ENCODE measurements around the gene ITPR3. TPM values are rescaled to one million over a fixed set of nuclear protein-coding genes. Genes with fewer than 3 reads are reported as not detected.
"Not testable (repeated sequence)": the region's sequence is repeated elsewhere in the genome, so short reads cannot be mapped to it uniquely, and the experiment has no call there.

ITPR3 gene
- total RNA-seq, 2 donors from 2014 or later = 57.0 to 59.7 TPM

- ATAC-seq (replicated peaks) = no peak
- Mint-ChIP-seq H3K4me3 (no peak overlapping the region), H3K4me1 (peaks cover 5% of the 10 kb centered on the region), H3K36me3 (ENCODE audit: low read depth) (peaks cover 3% of the 10 kb centered on the region), H3K9me3 (no peaks in the 10 kb centered on the region), H3K27me3 (no peaks in the 10 kb centered on the region), H3K27ac (no peak overlapping the region)
Measured at GRCh38 chr6:33616913-33617312, 4.2 kb upstream of the ITPR3 start.

- peaks cover 14% of the 10 kb centered on the region for H3K4me1 Mint-ChIP-seq
Measured at GRCh38 chr6:33619166-33619840, 1.8 kb upstream of the ITPR3 start.

GRCh38 chr6:33620158-33620855, 815 bp upstream of the ITPR3 start:
- H3K4me1 Mint-ChIP-seq = peaks cover 21% of the 10 kb centered on the region

More at GRCh38 chr6:33619166-33619840, 1.8 kb upstream of the ITPR3 start:
- no peaks in the 10 kb centered on the region for H3K27me3 Mint-ChIP-seq
- H3K9me3 Mint-ChIP-seq = no peaks in the 10 kb centered on the region
- ATAC-seq (replicated peaks) = no peak
- peak overlapping the region; percentile 90 for H3K27ac Mint-ChIP-seq
- peak overlapping the region; percentile 96 for H3K4me3 Mint-ChIP-seq
- H3K36me3 Mint-ChIP-seq (ENCODE audit: low read depth) = peaks cover 27% of the 10 kb centered on the region

GRCh38 chr6:33621711-33622388, 728 bp downstream of the ITPR3 start:
- peak overlapping the region; percentile 87 for H3K27ac Mint-ChIP-seq
- peak overlapping the region; percentile 90 for H3K4me3 Mint-ChIP-seq

More at GRCh38 chr6:33620158-33620855, 815 bp upstream of the ITPR3 start:
- Mint-ChIP-seq H3K4me3 (peak overlapping the region; percentile 96), H3K36me3 (ENCODE audit: low read depth) (peaks cover 37% of the 10 kb centered on the region), H3K9me3 (no peaks in the 10 kb centered on the region), H3K27ac (peak overlapping the region; percentile 90), H3K27me3 (no peaks in the 10 kb centered on the region)
- ATAC-seq (replicated peaks) = no peak

GRCh38 chr6:33622456-33623431, 1.6 kb downstream of the ITPR3 start:
- peak overlapping the region; percentile 90 for H3K4me3 Mint-ChIP-seq
- peak overlapping the region; percentile 87 for H3K27ac Mint-ChIP-seq
- H3K4me1 Mint-ChIP-seq = peaks cover 21% of the 10 kb centered on the region
- no peak for ATAC-seq (replicated peaks)
- peaks cover 52% of the 10 kb centered on the region for H3K36me3 Mint-ChIP-seq (ENCODE audit: low read depth)
- no peaks in the 10 kb centered on the region for H3K27me3 Mint-ChIP-seq
- no peaks in the 10 kb centered on the region for H3K9me3 Mint-ChIP-seq

More at GRCh38 chr6:33621711-33622388, 728 bp downstream of the ITPR3 start:
- peaks cover 43% of the 10 kb centered on the region for H3K36me3 Mint-ChIP-seq (ENCODE audit: low read depth)
- H3K4me1 Mint-ChIP-seq = peaks cover 21% of the 10 kb centered on the region
- H3K27me3 Mint-ChIP-seq = no peaks in the 10 kb centered on the region
- peak; percentile 38 for ATAC-seq (replicated peaks)
- no peaks in the 10 kb centered on the region for H3K9me3 Mint-ChIP-seq

- Mint-ChIP-seq H3K4me1 (peaks cover 30% of the 10 kb centered on the region), H3K9me3 (no peaks in the 10 kb centered on the region), H3K4me3 (peak overlapping the region; percentile 90), H3K27ac (peak overlapping the region; percentile 87), H3K27me3 (no peaks in the 10 kb centered on the region), H3K36me3 (ENCODE audit: low read depth) (peaks cover 52% of the 10 kb centered on the region)
- ATAC-seq (replicated peaks) = no peak
Measured at GRCh38 chr6:33623895-33624381, 2.8 kb downstream of the ITPR3 start.

- H3K36me3 Mint-ChIP-seq (ENCODE audit: low read depth) = peaks cover 52% of the 10 kb centered on the region
- no peaks in the 10 kb centered on the region for H3K27me3 Mint-ChIP-seq
- peak overlapping the region; percentile 87 for H3K27ac Mint-ChIP-seq
- H3K4me3 Mint-ChIP-seq = no peak overlapping the region
- H3K9me3 Mint-ChIP-seq = no peaks in the 10 kb centered on the region
- ATAC-seq (replicated peaks) = no peak
- peaks cover 29% of the 10 kb centered on the region for H3K4me1 Mint-ChIP-seq
Measured at GRCh38 chr6:33624856-33625255, 3.7 kb downstream of the ITPR3 start.

GRCh38 chr6:33627876-33628275, 6.8 kb downstream of the ITPR3 start:
- no peaks in the 10 kb centered on the region for H3K9me3 Mint-ChIP-seq
- peaks cover 34% of the 10 kb centered on the region for H3K4me1 Mint-ChIP-seq
- no peak for ATAC-seq (replicated peaks)
- peaks cover 64% of the 10 kb centered on the region for H3K36me3 Mint-ChIP-seq (ENCODE audit: low read depth)
- H3K4me3 Mint-ChIP-seq = no peak overlapping the region
- no peak overlapping the region for H3K27ac Mint-ChIP-seq
- H3K27me3 Mint-ChIP-seq = no peaks in the 10 kb centered on the region

GRCh38 chr6:33628401-33628964, 7.4 kb downstream of the ITPR3 start:
- Mint-ChIP-seq H3K36me3 (ENCODE audit: low read depth) (peaks cover 61% of the 10 kb centered on the region), H3K4me1 (peaks cover 37% of the 10 kb centered on the region), H3K9me3 (no peaks in the 10 kb centered on the region), H3K27me3 (no peaks in the 10 kb centered on the region), H3K4me3 (no peak overlapping the region), H3K27ac (no peak overlapping the region)
- no peak for ATAC-seq (replicated peaks)

GRCh38 chr6:33630014-33630413, 8.9 kb downstream of the ITPR3 start:
- Mint-ChIP-seq H3K4me1 (peaks cover 30% of the 10 kb centered on the region), H3K4me3 (no peak overlapping the region), H3K9me3 (no peaks in the 10 kb centered on the region), H3K27me3 (no peaks in the 10 kb centered on the region), H3K36me3 (ENCODE audit: low read depth) (peaks cover 59% of the 10 kb centered on the region), H3K27ac (no peak overlapping the region)
- no peak for ATAC-seq (replicated peaks)

- not testable (repeated sequence) for H3K4me3 Mint-ChIP-seq; H3K27me3 Mint-ChIP-seq; ATAC-seq (replicated peaks); H3K27ac Mint-ChIP-seq; H3K9me3 Mint-ChIP-seq
- H3K36me3 Mint-ChIP-seq (ENCODE audit: low read depth) = peaks cover 68% of the 10 kb centered on the region
- H3K4me1 Mint-ChIP-seq = peaks cover 40% of the 10 kb centered on the region
Measured at GRCh38 chr6:33631521-33631920, 10.4 kb downstream of the ITPR3 start.

GRCh38 chr6:33631971-33632557, 10.9 kb downstream of the ITPR3 start:
- H3K4me3 Mint-ChIP-seq = peak overlapping the region; percentile 92
- peaks cover 45% of the 10 kb centered on the region for H3K4me1 Mint-ChIP-seq
- H3K27me3 Mint-ChIP-seq = no peaks in the 10 kb centered on the region
- peak overlapping the region; percentile 88 for H3K27ac Mint-ChIP-seq
- ATAC-seq (replicated peaks) = no peak
- H3K36me3 Mint-ChIP-seq (ENCODE audit: low read depth) = peaks cover 68% of the 10 kb centered on the region
- no peaks in the 10 kb centered on the region for H3K9me3 Mint-ChIP-seq

GRCh38 chr6:33632558-33633039, 11.5 kb downstream of the ITPR3 start:
- Mint-ChIP-seq H3K4me1 (peaks cover 46% of the 10 kb centered on the region), H3K27me3 (no peaks in the 10 kb centered on the region), H3K27ac (peak overlapping the region; percentile 88), H3K4me3 (peak overlapping the region; percentile 92), H3K36me3 (ENCODE audit: low read depth) (peaks cover 64% of the 10 kb centered on the region), H3K9me3 (no peaks in the 10 kb centered on the region)
- peak; percentile 61 for ATAC-seq (replicated peaks)
